CD4-positive, alpha-beta memory T cell (primary cell): ENCODE measurements around the gene SPRR3. TPM values are rescaled to one million over a fixed set of nuclear protein-coding genes. Genes with fewer than 3 reads are reported as not detected.

Source experiments
- CTCF ChIA-PET: fragments of 350-600 bp; sonication (Branson Sonifier 250); formaldehyde crosslinking; loops from one replicate; lab custom pipeline; 2021; ENCODE audit warnings: inconsistent platforms; ENCODE audit not compliant: partially characterized antibody; lab: Charles Lee
- POLR2A ChIA-PET: fragments of 350-600 bp; sonication (Branson Sonifier 250); formaldehyde crosslinking; loops from one replicate; lab custom pipeline; 2021; ENCODE audit not compliant: partially characterized antibody; lab: Charles Lee
- DNase-seq, 5 donors: peaks; one replicate each; pipeline versions ENCODE4 v3.0.0 to v3.0.0-alpha.2; 2020 to 2022; ENCODE audit warnings: mixed read lengths in 1 of 5
- H3K27ac ChIP-seq: one replicate; pipeline ENCODE4 v1.7.0; 2013; ENCODE audit warnings: low read depth, low read length
- H3K27me3 ChIP-seq: 2 replicates; pipeline ENCODE4 v1.7.0; 2013; ENCODE audit warnings: mild to moderate bottlenecking, low read length, moderate library complexity; ENCODE audit not compliant: insufficient read depth
- H3K36me3 ChIP-seq: 2 replicates; pipeline ENCODE4 v1.7.0; 2013; ENCODE audit warnings: mild to moderate bottlenecking, low read length, moderate library complexity; ENCODE audit not compliant: insufficient read depth
- H3K4me1 ChIP-seq: 2 replicates; pipeline ENCODE4 v1.7.0; 2013; ENCODE audit warnings: mild to moderate bottlenecking, low read length, moderate library complexity; ENCODE audit not compliant: insufficient read depth
- H3K4me3 ChIP-seq, 2 donors: one replicate each; pipeline ENCODE4 v1.7.0; 2013; ENCODE audit warnings: low read length in 2 of 2, mild to moderate bottlenecking in 1 of 2
- H3K9me3 ChIP-seq, 2 donors: one replicate each; pipeline ENCODE4 v1.7.0; 2013; ENCODE audit warnings: low read length in 2 of 2, control low read depth in 1 of 2; ENCODE audit not compliant: control insufficient read depth in 1 of 2
- H3K27ac Mint-ChIP-seq, 7 donors: one replicate each; pipeline ENCODE4 v1.8.0; 2020 to 2021; ENCODE audit warnings: mixed read lengths in 7 of 7, mild to moderate bottlenecking in 6 of 7, inconsistent platforms in 3 of 7, moderate library complexity in 3 of 7
- H3K27me3 Mint-ChIP-seq, 2 donors: one replicate each; pipeline ENCODE4 v1.8.0; 2020 to 2021; ENCODE audit warnings: mixed read lengths in 2 of 2
- H3K36me3 Mint-ChIP-seq, 2 donors: one replicate each; pipeline ENCODE4 v1.8.0; 2020 to 2021; ENCODE audit warnings: mixed read lengths in 2 of 2, inconsistent platforms in 1 of 2, mild to moderate bottlenecking in 1 of 2
- H3K4me1 Mint-ChIP-seq, 4 donors: one replicate each; pipeline ENCODE4 v1.8.0; 2020 to 2021; ENCODE audit warnings: mixed read lengths in 4 of 4, mild to moderate bottlenecking in 1 of 4
- H3K4me3 Mint-ChIP-seq, 8 donors: one replicate each; pipeline ENCODE4 v1.8.0; 2020 to 2021; ENCODE audit warnings: mixed read lengths in 8 of 8, mild to moderate bottlenecking in 7 of 8, moderate library complexity in 6 of 8, inconsistent platforms in 3 of 8
- H3K9me3 Mint-ChIP-seq, 8 donors: one replicate each; pipeline ENCODE4 v1.8.0; 2020 to 2021; ENCODE audit warnings: mixed read lengths in 8 of 8, mild to moderate bottlenecking in 5 of 8, inconsistent platforms in 3 of 8, moderate library complexity in 1 of 8
- intact Hi-C: fragments of 100-400 bp; cut with micrococcal nuclease; formaldehyde crosslinking; loops from one replicate; pipeline ENCODE4 v1.15.1; 2023
- polyA plus RNA-seq, 2 donors: library from polyadenylated mRNA; unstranded; fragments of 300-500 nt; fragmentation: Illumina TruSeq; gene quantifications; one replicate each; pipeline ENCODE4 v1.2.3, GENCODE V29; 2021
- total RNA-seq, 2 experiments: library from RNA; stranded (reverse); gene quantifications; one replicate each; pipeline ENCODE4 v1.2.3, GENCODE V29; 2021

Gene SPRR3
- total and polyA plus RNA-seq, 4 experiments from 2014 or later: not detected

DNA sequence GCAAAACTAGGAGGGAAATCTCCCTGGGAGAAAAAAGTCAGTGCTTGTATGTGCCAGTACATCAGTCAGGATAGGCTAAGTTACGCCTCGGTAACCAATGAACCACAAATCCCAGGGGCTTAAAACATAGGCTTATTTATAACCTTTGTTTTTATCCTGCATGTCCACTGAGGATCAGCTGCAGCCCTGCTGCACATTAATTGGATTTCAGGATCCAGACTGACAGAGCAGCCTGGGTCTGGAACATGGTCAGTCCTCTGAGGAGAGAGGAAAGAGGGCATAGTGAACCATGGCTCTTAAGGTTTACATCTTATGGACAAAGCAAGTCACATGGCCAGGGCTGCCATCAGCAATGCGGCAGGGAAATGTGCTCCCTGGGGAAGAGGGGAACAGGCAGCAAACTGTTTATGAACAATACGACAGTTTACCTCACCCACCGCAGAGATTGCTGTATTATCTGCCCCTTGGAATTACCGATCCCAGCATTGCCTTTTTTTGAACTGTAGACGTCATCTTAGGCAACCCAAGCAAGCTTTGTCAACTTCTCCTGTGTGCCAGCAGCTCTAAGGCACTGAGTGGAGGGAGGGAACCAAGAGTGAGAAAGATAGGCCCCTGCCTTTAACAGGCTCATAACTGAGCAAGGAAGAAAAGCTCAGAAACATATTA is 40.2 kb upstream of the SPRR3 start:
- no peaks in the 10 kb centered on the region for H3K9me3 ChIP-seq
- ChIA-PET CTCF (interaction anchor here (1.6 kb wide), 1 partner anchor 91 kb away, joined by 3 read pairs; no protein-coding TSS in a partner anchor), POLR2A (no interaction called here)
- no peak overlapping the region for H3K27ac Mint-ChIP-seq
- no peaks in the 10 kb centered on the region for H3K36me3 Mint-ChIP-seq
- no peaks in the 10 kb centered on the region for H3K4me1 Mint-ChIP-seq
- H3K36me3 ChIP-seq: no peaks in the 10 kb centered on the region
- intact Hi-C loops: no loop called here
- no peaks in the 10 kb centered on the region for H3K27me3 ChIP-seq
- H3K27ac ChIP-seq: no peak overlapping the region
- peaks cover 0 to 5% (median 0%) of the 10 kb centered on the region in 8 donors for H3K9me3 Mint-ChIP-seq
- peaks cover 4 to 11% of the 10 kb centered on the region in 2 donors for H3K27me3 Mint-ChIP-seq
- no peak overlapping the region for H3K4me3 Mint-ChIP-seq
- no peak overlapping the region for H3K4me3 ChIP-seq
- no peaks in the 10 kb centered on the region for H3K4me1 ChIP-seq
- DNase-seq: no peak

DNA sequence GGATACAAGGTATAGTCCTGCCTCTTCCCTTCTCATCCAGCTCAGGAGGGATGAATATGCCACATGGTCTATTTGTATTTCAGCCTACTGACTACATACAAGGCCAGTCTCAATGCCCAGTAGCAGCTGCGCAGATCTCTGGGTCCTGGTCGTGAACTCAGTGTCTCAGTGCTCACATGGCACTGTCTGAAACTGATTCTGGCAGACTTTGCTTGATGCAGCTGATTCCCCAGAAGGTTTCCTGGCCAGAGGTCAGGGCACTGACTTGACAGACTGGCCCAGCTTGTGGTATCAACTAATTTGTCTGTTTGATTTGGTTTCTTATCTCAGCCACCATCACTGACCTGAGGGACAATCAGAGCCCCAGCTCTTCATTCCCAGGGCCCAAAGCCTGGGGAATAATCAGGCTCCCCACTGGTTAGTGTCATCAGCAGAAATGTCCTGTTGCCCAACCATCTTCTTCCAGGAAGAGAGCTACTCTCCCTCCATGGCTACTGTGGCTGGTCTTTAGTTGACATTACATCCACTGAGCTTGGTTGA is 38.6 kb upstream of the SPRR3 start:
- intact Hi-C loops: no loop called here
- H3K4me1 Mint-ChIP-seq: no peaks in the 10 kb centered on the region
- no peaks in the 10 kb centered on the region for H3K27me3 ChIP-seq
- ChIA-PET CTCF (interaction anchor here (0.7 to 1.6 kb wide), 2 partner anchors 9 to 93 kb away, joined by 3 read pairs; no protein-coding TSS in a partner anchor), POLR2A (no interaction called here)
- H3K4me3 ChIP-seq: no peak overlapping the region
- DNase-seq: no peak
- H3K36me3 ChIP-seq: no peaks in the 10 kb centered on the region
- no peaks in the 10 kb centered on the region for H3K9me3 ChIP-seq
- peaks cover 5 to 14% of the 10 kb centered on the region in 2 donors for H3K27me3 Mint-ChIP-seq
- no peaks in the 10 kb centered on the region for H3K4me1 ChIP-seq
- no peaks in the 10 kb centered on the region for H3K36me3 Mint-ChIP-seq
- peaks cover 0 to 5% (median 0%) of the 10 kb centered on the region in 8 donors for H3K9me3 Mint-ChIP-seq
- H3K4me3 Mint-ChIP-seq: no peak overlapping the region
- H3K27ac ChIP-seq: no peak overlapping the region
- H3K27ac Mint-ChIP-seq: no peak overlapping the region

DNA sequence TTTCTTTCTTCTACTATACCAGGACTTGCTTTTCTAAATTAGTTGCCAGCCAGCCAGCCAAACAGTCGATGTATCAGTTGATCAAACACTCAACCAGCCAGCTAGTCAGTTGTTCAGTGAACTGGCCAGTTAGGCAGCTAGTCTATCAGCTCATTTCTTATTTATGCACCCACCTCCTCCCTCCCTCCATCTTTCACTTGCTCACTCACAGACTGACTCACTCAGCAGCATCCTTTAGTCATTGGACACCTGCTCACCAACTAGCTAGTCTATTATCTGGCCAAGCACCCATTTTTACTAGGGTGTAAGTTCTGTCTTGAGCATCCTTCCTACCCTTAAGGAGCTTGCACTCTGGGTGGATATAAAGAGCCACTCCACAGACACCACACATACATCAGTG is 37.0 kb upstream of the SPRR3 start:
- no peaks in the 10 kb centered on the region for H3K27me3 ChIP-seq
- POLR2A ChIA-PET: no interaction called here
- intact Hi-C loops: no loop called here
- Mint-ChIP-seq H3K27ac (no peak overlapping the region), H3K4me3 (no peak overlapping the region), H3K36me3 (no peaks in the 10 kb centered on the region), H3K4me1 (no peaks in the 10 kb centered on the region), H3K27me3 (peaks cover 12 to 13% of the 10 kb centered on the region in 2 donors), H3K9me3 (peaks cover 0 to 4% (median 0%) of the 10 kb centered on the region in 8 donors)
- H3K9me3 ChIP-seq: no peaks in the 10 kb centered on the region
- no peaks in the 10 kb centered on the region for H3K36me3 ChIP-seq
- CTCF ChIA-PET: no interaction called here
- H3K4me1 ChIP-seq: no peaks in the 10 kb centered on the region
- H3K27ac ChIP-seq: no peak overlapping the region
- H3K4me3 ChIP-seq: no peak overlapping the region
- no peak for DNase-seq

GRCh38 chr1:152965853-152966252 is 35.7 kb upstream of the SPRR3 start:
- Mint-ChIP-seq H3K27ac (no peak overlapping the region), H3K27me3 (peaks cover 12 to 13% of the 10 kb centered on the region in 2 donors), H3K9me3 (peaks cover 0 to 4% (median 0%) of the 10 kb centered on the region in 8 donors), H3K4me3 (no peak overlapping the region), H3K36me3 (no peaks in the 10 kb centered on the region), H3K4me1 (no peaks in the 10 kb centered on the region)
- Histone ChIP-seq H3K36me3 (no peaks in the 10 kb centered on the region), H3K9me3 (no peaks in the 10 kb centered on the region), H3K4me3 (no peak overlapping the region), H3K4me1 (no peaks in the 10 kb centered on the region), H3K27me3 (no peaks in the 10 kb centered on the region), H3K27ac (no peak overlapping the region)
- POLR2A ChIA-PET: no interaction called here
- CTCF ChIA-PET: no interaction called here
- no peak for DNase-seq
- intact Hi-C loops: no loop called here

GRCh38 chr1:152967201-152967600 is 34.3 kb upstream of the SPRR3 start:
- peaks cover 15 to 21% of the 10 kb centered on the region in 2 donors for H3K27me3 Mint-ChIP-seq
- H3K4me3 ChIP-seq: no peak overlapping the region
- DNase-seq: no peak
- H3K9me3 ChIP-seq: no peaks in the 10 kb centered on the region
- ChIA-PET POLR2A (no interaction called here), CTCF (no interaction called here)
- no peak overlapping the region for H3K27ac ChIP-seq
- intact Hi-C loops: no loop called here
- H3K36me3 ChIP-seq: no peaks in the 10 kb centered on the region
- no peaks in the 10 kb centered on the region for H3K36me3 Mint-ChIP-seq
- H3K4me3 Mint-ChIP-seq: no peak overlapping the region
- H3K9me3 Mint-ChIP-seq: peaks cover 0 to 2% (median 0%) of the 10 kb centered on the region in 8 donors
- no peaks in the 10 kb centered on the region for H3K4me1 ChIP-seq
- no peak overlapping the region for H3K27ac Mint-ChIP-seq
- H3K27me3 ChIP-seq: no peaks in the 10 kb centered on the region
- no peaks in the 10 kb centered on the region for H3K4me1 Mint-ChIP-seq

DNA sequence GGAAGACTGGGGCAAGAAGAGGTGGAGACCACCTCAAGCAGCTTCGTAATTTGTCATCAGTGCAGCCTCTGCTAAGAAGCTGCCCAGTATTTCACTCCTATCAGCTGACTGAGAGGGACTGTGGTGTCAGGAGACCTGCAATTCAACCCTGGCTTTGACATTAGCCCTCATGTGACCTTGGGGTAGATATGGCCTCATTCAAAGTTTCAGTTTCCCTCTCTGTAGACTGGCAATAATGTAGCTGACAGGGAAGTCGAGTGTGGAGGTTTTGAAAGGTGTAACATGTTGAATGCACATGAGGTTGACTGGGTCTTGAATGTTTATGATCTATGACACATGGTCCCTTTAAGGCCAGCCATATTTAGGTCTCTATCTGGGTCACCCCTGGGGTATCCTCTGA is 33.3 kb upstream of the SPRR3 start:
- no peaks in the 10 kb centered on the region for H3K36me3 ChIP-seq
- no peak overlapping the region for H3K4me3 ChIP-seq
- H3K27me3 Mint-ChIP-seq: peaks cover 15 to 22% of the 10 kb centered on the region in 2 donors
- H3K27ac ChIP-seq: no peak overlapping the region
- CTCF ChIA-PET: no interaction called here
- H3K27me3 ChIP-seq: no peaks in the 10 kb centered on the region
- H3K9me3 ChIP-seq: no peaks in the 10 kb centered on the region
- H3K9me3 Mint-ChIP-seq: peaks cover 0 to 2% (median 0%) of the 10 kb centered on the region in 8 donors
- H3K4me3 Mint-ChIP-seq: no peak overlapping the region
- intact Hi-C loops: no loop called here
- no peak overlapping the region for H3K27ac Mint-ChIP-seq
- DNase-seq: no peak
- H3K36me3 Mint-ChIP-seq: no peaks in the 10 kb centered on the region
- no peaks in the 10 kb centered on the region for H3K4me1 Mint-ChIP-seq
- POLR2A ChIA-PET: no interaction called here
- no peaks in the 10 kb centered on the region for H3K4me1 ChIP-seq

GRCh38 chr1:152969036-152969435 is 32.5 kb upstream of the SPRR3 start:
- Mint-ChIP-seq H3K4me3 (no peak overlapping the region), H3K27me3 (peaks cover 15 to 17% of the 10 kb centered on the region in 2 donors), H3K4me1 (no peaks in the 10 kb centered on the region), H3K27ac (no peak overlapping the region), H3K36me3 (no peaks in the 10 kb centered on the region), H3K9me3 (peaks cover 0 to 2% (median 0%) of the 10 kb centered on the region in 8 donors)
- POLR2A ChIA-PET: no interaction called here
- CTCF ChIA-PET: no interaction called here
- no peak for DNase-seq
- Histone ChIP-seq H3K4me3 (no peak overlapping the region), H3K27ac (no peak overlapping the region), H3K9me3 (no peaks in the 10 kb centered on the region), H3K27me3 (no peaks in the 10 kb centered on the region), H3K36me3 (no peaks in the 10 kb centered on the region), H3K4me1 (no peaks in the 10 kb centered on the region)
- intact Hi-C loops: no loop called here
